HG03565 (cell line): ENCODE results near the gene MT1H.
"Not testable (repeated sequence)": the region's sequence is repeated elsewhere in the genome, so short reads cannot be mapped to it uniquely, and the experiment has no call there.

Source experiments
- ATAC-seq: cut with Tn5 transposase; IDR thresholded peaks from one replicate; pipeline ENCODE4 v1.9.1; 2021; ENCODE audit warnings: mild to moderate bottlenecking, moderate library complexity; ENCODE audit not compliant: unreplicated experiment

The MT1H gene

DNA sequence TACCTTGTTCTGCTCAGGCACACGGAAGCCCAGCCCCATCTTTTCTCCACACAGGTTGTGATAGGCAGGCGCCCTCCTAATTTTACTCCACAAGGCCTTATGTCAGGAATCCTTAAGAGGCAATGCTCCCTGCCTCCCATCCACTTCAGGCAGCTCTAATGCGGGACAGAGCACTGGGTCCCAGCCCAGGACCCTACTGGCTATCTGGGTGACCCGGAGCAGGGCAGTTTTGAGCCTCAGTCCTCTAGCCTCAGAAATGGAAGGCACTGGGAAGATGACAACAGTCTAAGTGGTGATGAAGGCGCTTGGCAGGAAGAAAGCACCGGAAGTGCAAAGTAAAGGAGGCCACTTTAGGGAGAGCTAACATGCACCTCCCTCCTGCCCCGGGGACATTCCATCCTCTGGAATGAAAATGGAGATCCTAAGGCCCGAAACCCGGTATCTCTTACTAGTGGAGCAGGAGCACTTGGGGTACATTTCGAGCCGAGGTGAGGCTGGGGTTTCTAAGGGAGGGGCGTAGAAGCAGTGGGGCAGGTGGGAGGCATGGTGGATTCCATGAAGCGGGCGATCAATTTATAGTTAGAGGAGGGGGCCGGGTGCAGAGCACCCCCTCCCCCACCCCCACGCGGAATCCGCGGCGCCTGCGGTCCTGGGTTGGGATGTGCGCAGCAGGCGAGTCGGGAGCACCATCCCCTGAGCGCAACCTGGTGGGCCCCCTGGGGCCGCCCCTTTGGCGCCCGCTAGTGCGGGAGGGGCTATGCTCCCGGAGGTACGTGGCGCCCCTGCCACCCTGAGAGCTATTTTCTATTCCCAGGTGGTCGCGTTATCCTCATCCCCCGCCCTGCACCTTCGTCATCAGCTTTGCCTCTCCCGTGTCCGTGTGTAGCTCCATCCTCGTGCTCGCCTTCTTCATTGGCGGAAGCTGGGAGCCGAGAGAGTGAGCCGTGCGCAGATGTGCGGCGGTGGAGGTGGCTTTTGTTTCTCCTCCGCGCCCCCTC, 7.0 kb upstream of the MT1H start:
- ATAC-seq, result no peak

DNA sequence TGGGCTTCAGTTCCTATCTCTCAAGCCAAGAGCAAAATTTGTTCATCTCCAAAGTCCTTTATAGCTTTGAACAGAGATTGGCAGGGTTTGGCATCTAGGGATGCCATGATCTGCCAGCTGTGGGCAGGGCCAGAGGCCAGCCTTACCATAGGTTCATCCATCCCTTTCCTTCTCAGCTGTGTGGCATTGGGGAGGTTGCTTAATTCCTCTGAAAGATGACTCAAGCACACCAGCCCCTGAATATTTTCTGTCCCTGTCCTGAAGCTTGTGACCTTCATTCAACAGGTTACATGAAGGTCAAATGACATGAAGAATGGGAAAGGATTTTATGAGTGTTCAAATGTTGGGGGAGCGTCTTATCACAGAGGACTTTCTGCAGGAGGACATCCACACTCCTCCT, 5.1 kb upstream of the MT1H start:
- no peak for ATAC-seq

GRCh38 chr16:56665286-56666261, 4.0 kb upstream of the MT1H start:
- ATAC-seq, result not testable (repeated sequence)

- no peak for ATAC-seq
Observed at GRCh38 chr16:56667581-56668571, 1.7 kb upstream of the MT1H start, which contains the start of gene MT1G. Gene MT1G (minus strand): TSS chr16:56668065. CDS start chr16:56667993, 72 bp downstream.

GRCh38 chr16:56669840-56670619, 416 bp downstream of the MT1H start:
- no peak for ATAC-seq

DNA sequence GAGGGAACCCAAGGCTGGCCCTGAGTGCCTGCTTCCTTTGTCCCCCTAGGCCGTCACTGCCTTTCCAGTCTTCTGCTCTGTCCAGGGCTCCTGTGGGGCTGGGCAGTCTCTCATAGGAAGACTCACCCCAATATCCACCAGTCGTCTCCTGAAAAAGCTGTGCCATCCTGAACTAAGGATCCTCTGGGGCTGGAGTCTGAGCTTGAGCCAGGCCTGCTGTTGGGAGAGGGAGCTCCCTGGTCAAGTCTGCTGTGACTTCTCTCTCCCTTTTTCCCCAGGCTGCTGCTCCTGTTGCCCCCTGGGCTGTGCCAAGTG, 963 bp downstream of the MT1H start:
- no peak for ATAC-seq

DNA sequence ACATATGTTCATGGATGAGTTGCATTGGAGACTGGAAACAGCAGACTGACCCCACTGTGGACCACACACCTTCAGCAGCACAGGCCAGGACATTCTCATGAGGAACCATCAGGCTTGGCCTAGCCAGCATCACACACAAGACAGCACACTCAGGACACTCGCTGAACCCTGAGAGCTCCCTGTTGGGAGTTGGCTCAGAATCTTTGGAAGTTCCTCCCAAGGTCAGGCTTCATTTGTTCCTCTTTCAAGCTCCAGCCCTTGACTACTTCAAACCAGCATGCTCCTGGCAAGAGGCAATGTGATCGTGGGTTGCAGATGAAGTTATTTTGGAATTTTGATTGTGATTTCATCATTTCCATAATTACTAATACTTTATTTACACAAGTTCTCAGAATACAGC, 2.1 kb downstream of the MT1H start:
- not testable (repeated sequence) for ATAC-seq

GRCh38 chr16:56672171-56672570, 2.6 kb downstream of the MT1H start:
- ATAC-seq, result not testable (repeated sequence)

DNA sequence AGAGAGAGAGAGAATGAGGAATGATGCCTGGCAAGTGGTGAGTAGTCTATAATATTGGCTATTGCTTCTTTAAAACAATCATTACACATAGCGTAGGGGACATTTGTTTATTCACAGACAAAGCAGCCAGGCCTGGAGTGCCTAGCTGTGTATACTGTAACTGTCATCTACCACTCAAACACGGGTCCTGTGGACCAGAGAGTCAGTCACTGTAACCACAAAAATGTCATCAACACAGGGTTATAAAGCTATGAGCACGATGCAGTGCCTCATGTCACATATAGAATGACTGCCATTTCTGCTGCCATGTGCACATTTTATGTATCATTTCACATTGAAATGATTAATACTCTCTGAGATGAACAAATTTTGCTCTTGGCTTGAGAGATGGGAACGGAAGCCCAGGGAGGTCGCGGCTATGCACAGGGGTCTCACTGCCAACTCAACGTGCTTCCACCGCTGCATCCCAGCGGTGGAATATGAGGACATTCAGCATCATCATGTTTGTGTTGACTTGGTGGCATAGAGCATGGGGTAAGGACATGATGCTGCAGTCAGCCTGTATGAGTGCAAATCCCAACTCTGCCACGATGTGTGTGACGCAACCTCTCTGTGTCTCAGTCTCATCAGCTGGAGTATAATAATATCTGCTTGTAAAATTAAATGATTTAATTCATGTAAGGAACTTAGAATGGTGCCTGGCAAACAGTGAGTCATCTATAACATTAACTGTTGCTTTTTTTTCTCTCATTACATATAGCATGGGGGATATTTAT, 3.3 kb downstream of the MT1H start:
- no peak for ATAC-seq

- ATAC-seq, result no peak
Observed at GRCh38 chr16:56673921-56674320, 4.3 kb downstream of the MT1H start.

- ATAC-seq, result not testable (repeated sequence)
Observed at GRCh38 chr16:56674570-56674969, 5.0 kb downstream of the MT1H start.

- ATAC-seq, result no peak
Observed at GRCh38 chr16:56675685-56676210, 6.1 kb downstream of the MT1H start.

DNA sequence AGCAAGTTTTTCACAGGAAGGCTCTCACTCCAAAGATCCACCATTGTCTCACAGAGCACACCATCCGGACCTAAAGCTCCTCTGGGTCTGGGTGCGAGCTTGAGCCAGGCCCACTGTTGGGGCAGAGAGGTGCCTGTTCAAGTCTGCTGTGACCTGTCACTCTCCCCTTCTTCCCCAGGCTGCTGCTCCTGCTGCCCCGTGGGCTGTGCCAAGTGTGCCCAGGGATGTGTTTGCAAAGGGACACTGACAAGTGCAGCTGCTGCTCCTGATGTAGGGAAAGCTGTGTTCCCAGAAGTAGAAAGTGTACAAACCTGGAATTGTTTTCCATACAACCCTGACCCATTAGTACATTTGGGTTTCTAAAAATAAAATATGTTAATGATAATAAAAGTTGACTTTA, 7.9 kb downstream of the MT1H start:
- no peak for ATAC-seq

- ATAC-seq, result no peak
Observed at GRCh38 chr16:56679078-56679730, 9.6 kb downstream of the MT1H start.

DNA sequence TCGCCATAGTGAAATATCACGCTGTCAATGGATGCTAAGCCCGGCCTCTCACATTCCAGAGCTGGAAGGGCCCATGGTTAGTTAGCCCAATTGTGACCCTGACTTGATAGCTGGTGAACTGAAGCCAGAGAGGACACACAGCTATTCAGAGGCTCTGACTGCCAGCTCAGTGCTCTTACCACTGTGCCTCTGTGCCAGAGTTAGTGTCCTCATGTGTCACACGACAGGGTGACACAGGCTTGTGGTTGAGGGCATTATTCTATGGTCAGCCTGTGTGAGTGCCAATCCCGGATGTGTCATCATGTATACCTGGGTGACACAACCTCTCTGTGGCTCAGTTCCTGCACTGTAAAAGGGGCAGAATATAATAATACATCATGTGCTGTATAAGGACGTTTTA, 10.2 kb downstream of the MT1H start:
- ATAC-seq, result no peak

GRCh38 chr16:56681939-56682702, 12.5 kb downstream of the MT1H start, which contains the start of gene MT1X:
Gene MT1X (plus strand): TSS chr16:56682470. CDS start chr16:56682541, 71 bp downstream.
- peak; percentile 94 for ATAC-seq
